K562 (cell line): ENCODE measurements around the gene TCF4. TPM values are rescaled to one million over a fixed set of nuclear protein-coding genes. Genes with fewer than 3 reads are reported as not detected.

Experiments
- ATAC-seq: fragments of 200-7000 bp; cut with Tn5 transposase; 3 replicates; pipeline ENCODE4 v1.9.1; 2020; ENCODE audit warnings: moderate library complexity
- BruUV-seq: library from RNA; stranded (reverse); fragments of 400-500 nt; replicated peaks from 2 replicates; lab custom pipeline; 2021; lab: Mats Ljungman, UMichigan
- CTCF ChIA-PET: fragments of 300-600 bp; formaldehyde crosslinking; extraction: SDS; loops from one replicate; lab custom pipeline; 2021; ENCODE audit warnings: low intra/inter-chr PET ratio; lab: Yijun Ruan, JAX
- POLR2A ChIA-PET: fragments of 300-600, 350-650 bp; sonication (Branson Sonifier 250); formaldehyde crosslinking; extraction: SDS; loops from one replicate; lab custom pipeline; 2021; ENCODE audit warnings: antibody characterized with exemption, inconsistent platforms; lab: Yijun Ruan, JAX
- DNase-seq, 4 experiments: peaks; one replicate each; pipeline versions ENCODE4 v3.0.0 to v3.0.0-alpha.2; 2011 to 2018; ENCODE audit warnings: low spot score in 3 of 4, mixed read lengths in 3 of 4; ENCODE audit errors: extremely low read depth in 1 of 4
- FAIRE-seq: peaks from 2 replicates; lab custom pipeline; 2011; peaks lifted over from hg19 to GRCh38; lab: Jason Lieb, UNC
- H2AFZ ChIP-seq: 2 replicates; pipeline ENCODE4 v1.6.0; 2011; ENCODE audit warnings: low read depth, low read length, control low read depth, inconsistent platforms
- H3K27ac ChIP-seq: fragments of 200-600 bp; 3 replicates; pipeline ENCODE4 v1.8.0; 2011; ENCODE audit warnings: low read depth, mild to moderate bottlenecking, control low read depth, inconsistent platforms, low read length, moderate library complexity, mixed read lengths; ENCODE audit errors: extremely low read depth
- H3K27me3 ChIP-seq, 2 experiments: fragments of 300-600 bp in 1 of 2; 2 replicates in 1 of 2; 3 replicates in 1 of 2; pipeline versions ENCODE4 v1.6.0 to v1.8.0; 2011; ENCODE audit warnings: inconsistent platforms in 2 of 2, low read length in 2 of 2, mild to moderate bottlenecking in 1 of 2, mixed read lengths in 1 of 2, moderate library complexity in 1 of 2; ENCODE audit not compliant: control insufficient read depth in 2 of 2, insufficient read depth in 2 of 2
- H3K36me3 ChIP-seq: fragments of 300-600 bp; 3 replicates; pipeline ENCODE4 v1.8.0; 2011; ENCODE audit warnings: mild to moderate bottlenecking, low read length, inconsistent platforms; ENCODE audit not compliant: control insufficient read depth, insufficient read depth
- H3K4me1 ChIP-seq, 2 experiments: fragments of 200-600 bp in 1 of 2; replicated peaks in 1 of 2; 2 replicates in 1 of 2; 3 replicates in 1 of 2; pipeline versions ENCODE4 v1.5.1 to v1.8.0; 2011; ENCODE audit warnings: inconsistent platforms in 2 of 2, low read length in 2 of 2, mild to moderate bottlenecking in 1 of 2, mixed read lengths in 1 of 2, moderate library complexity in 1 of 2; ENCODE audit not compliant: control insufficient read depth in 2 of 2, insufficient read depth in 2 of 2
- H3K4me2 ChIP-seq: 2 replicates; pipeline ENCODE4 v1.6.1; 2011; ENCODE audit warnings: low read length, control low read depth, inconsistent platforms, mixed read lengths; ENCODE audit not compliant: insufficient read depth
- H3K4me3 ChIP-seq: fragments of 200-600 bp; sonication (generic), shearing (Covaris generic); 2 replicates; pipeline ENCODE4 v1.5.1; 2016; ENCODE audit warnings: control low read depth, inconsistent platforms
- H3K79me2 ChIP-seq: fragments of 200-600 bp; 3 replicates; pipeline ENCODE4 v1.8.0; 2011; ENCODE audit warnings: low read length, inconsistent platforms; ENCODE audit not compliant: control insufficient read depth, insufficient read depth
- H3K9ac ChIP-seq, 2 experiments: 2 replicates each; pipeline versions ENCODE4 v1.6.0 to v1.6.1; 2011; ENCODE audit warnings: low read depth in 2 of 2, low read length in 2 of 2, control low read depth in 1 of 2, inconsistent platforms in 1 of 2, mild to moderate bottlenecking in 1 of 2, mixed read lengths in 1 of 2; ENCODE audit not compliant: insufficient read depth in 1 of 2
- H3K9me1 ChIP-seq: one replicate; pipeline ENCODE4 v1.6.0; 2011; ENCODE audit warnings: inconsistent platforms, mild to moderate bottlenecking, low read length, moderate library complexity; ENCODE audit not compliant: control insufficient read depth, insufficient read depth
- H3K9me3 ChIP-seq: replicated peaks from 2 replicates; pipeline ENCODE4 v1.5.1; 2011; ENCODE audit warnings: low read depth, low read length, inconsistent platforms; ENCODE audit not compliant: control insufficient read depth, insufficient read depth
- H4K20me1 ChIP-seq: replicated peaks from 2 replicates; pipeline ENCODE4 v1.6.1; 2011; ENCODE audit warnings: low read length, inconsistent platforms, mixed read lengths; ENCODE audit not compliant: control insufficient read depth, insufficient read depth
- ATF1 ChIP-seq, 2 experiments: fragments of 450-650 bp in 1 of 2; IDR thresholded peaks; 2 replicates each; pipeline ENCODE4 v1.6.1; 2016; ENCODE audit warnings: missing compliant biosample characterization in 1 of 2, missing genetic modification characterization in 1 of 2
- BDP1 ChIP-seq: IDR thresholded peaks from 3 replicates; pipeline ENCODE4 v1.6.1; 2011; ENCODE audit not compliant: insufficient read length, insufficient read depth
- CBX8 ChIP-seq: fragments of 200-600 bp; sonication (generic); IDR thresholded peaks from 2 replicates; pipeline ENCODE4 v1.6.1; 2012; ENCODE audit warnings: borderline replicate concordance, mixed run types, low read depth, mild to moderate bottlenecking, moderate library complexity, mixed read lengths, low read length, control low read depth, inconsistent platforms; ENCODE audit not compliant: poor library complexity, severe bottlenecking; ENCODE audit errors: extremely low read depth
- COPS2 ChIP-seq: fragments of 450-650 bp; conservative IDR thresholded peaks from 2 replicates; pipeline ENCODE4 v1.6.1; 2016; ENCODE audit warnings: mild to moderate bottlenecking, moderate library complexity
- EZH2 ChIP-seq: IDR thresholded peaks from 2 replicates; pipeline ENCODE4 v1.6.1; 2012; ENCODE audit warnings: low read depth, mild to moderate bottlenecking, inconsistent platforms, low read length, borderline replicate concordance
- RAD21 ChIP-seq, 2 experiments: fragments of 250-450 bp in 1 of 2; fragments of 450-650 bp in 1 of 2; sonication (Bioruptor Pico) in 1 of 2; formaldehyde crosslinking in 1 of 2; IDR thresholded peaks in 1 of 2; conservative IDR thresholded peaks in 1 of 2; 2 replicates each; pipeline versions ENCODE4 v1.4.0 to v1.8.0; 2020 to 2022; ENCODE audit warnings: mild to moderate bottlenecking in 2 of 2, moderate library complexity in 1 of 2
- ZNF217 ChIP-seq: sonication (generic); formaldehyde crosslinking; IDR thresholded peaks from 2 replicates; pipeline ENCODE4 v1.8.0; 2022; ENCODE audit warnings: mild to moderate bottlenecking, missing genetic modification reagents
- ZNF23 ChIP-seq: fragments of 250-450 bp; sonication (Bioruptor Pico); IDR thresholded peaks from 2 replicates; pipeline ENCODE4 v1.4.0; 2020; ENCODE audit warnings: mild to moderate bottlenecking
- ZNF695 ChIP-seq: fragments of 450-650 bp; formaldehyde crosslinking; IDR thresholded peaks from 2 replicates; pipeline ENCODE4 v1.4.0; 2020; ENCODE audit warnings: mild to moderate bottlenecking, moderate library complexity
- ZNF76 ChIP-seq: fragments of 250-450 bp; sonication (Bioruptor Pico); IDR thresholded peaks from 2 replicates; pipeline ENCODE4 v1.4.0; 2020; ENCODE audit warnings: mild to moderate bottlenecking, moderate library complexity, borderline replicate concordance
- WGBS: fragments of 100-300 bp; shearing (Covaris generic); methylation state at CpG from one replicate; pipeline ENCODE4 v1.1.6; 2016; ENCODE audit warnings: low coverage, mixed read lengths; ENCODE audit not compliant: insufficient coverage; ENCODE audit errors: missing lambda C conversion rate; 5-methylcytosine and 5-hydroxymethylcytosine counted together
- in situ Hi-C: fragments of 300-500 bp; cut with MboI; formaldehyde crosslinking; loops from 4 replicates; pipeline ENCODE4 v1.15.0; 2018; ENCODE audit warnings: inconsistent platforms, mixed read lengths
- intact Hi-C: fragments of 100-400 bp; cut with micrococcal nuclease; formaldehyde crosslinking; loops from 2 replicates; pipeline ENCODE4 v1.14.2; 2022
- polyA plus RNA-seq, 8 experiments: library from polyadenylated mRNA; depleted of rRNA in 4 of 8; stranded (reverse) in 5 of 8; unstranded in 3 of 8; fragments of >200 nt; fragmentation: Nextera tagmentation in 2 of 8; fragmentation: Illumina TruSeq in 1 of 8; extraction: Ambion mirVana in 2 of 8; extraction: Trizol in 1 of 8; gene quantifications; 2 replicates each; pipeline versions ENCODE4 v1.2.1 to v1.2.3, GENCODE V29; 2011 to 2014; ENCODE audit warnings: inconsistent platforms in 1 of 8, missing spikeins in 1 of 8
- total RNA-seq, 7 experiments: library from RNA; depleted of rRNA in 6 of 7; stranded (reverse); fragments of >200 nt in 6 of 7; fragmentation: Illumina TruSeq in 2 of 7; extraction: Trizol in 2 of 7; gene quantifications; 2 replicates each; pipeline versions ENCODE4 v1.2.1 to v1.2.3, GENCODE V29; 2011 to 2021; ENCODE audit warnings: low replicate concordance in 1 of 7

The TCF4 gene
- total and polyA plus RNA-seq, 9 of the 15 experiments (the other 6 are each of a cell fraction or from before 2014, with no cell fraction given) = 4.8 to 24.7 (median 15.2) TPM

GRCh38 chr18:55353806-55354205 is 234.2 kb downstream of the TCF4 start (continued):
- no peak for TF ChIP-seq ATF1 (CRISPR knock-in tag; IDR thresholded peaks at IDR 0.05)
- TF ChIP-seq ATF1 (tag; IDR thresholded peaks at IDR 0.05) = no peak
- no peak for TF ChIP-seq ZNF76 (CRISPR knock-in tag)
- no peak for TF ChIP-seq RAD21 (CRISPR knock-in tag; conservative IDR thresholded peaks at IDR 0.05 in 1 of 2, IDR thresholded peaks at IDR 0.05 in 1 of 2)
- no peak for TF ChIP-seq CBX8
- no peak for TF ChIP-seq EZH2
- TF ChIP-seq ZNF695 (CRISPR knock-in tag) = no peak
- TF ChIP-seq ZNF23 = no peak
- TF ChIP-seq BDP1 = no peak

GRCh38 chr18:55353391-55353790 is 234.6 kb downstream of the TCF4 start:
- no peaks in the 10 kb centered on the region for H3K9me1 ChIP-seq
- H3K4me1 ChIP-seq = no peaks in the 10 kb centered on the region
- intact Hi-C loops = no loop called here
- H3K4me3 ChIP-seq = no peak overlapping the region
- H3K79me2 ChIP-seq = no peaks in the 10 kb centered on the region
- H3K27ac ChIP-seq = no peak overlapping the region
- FAIRE-seq (no peak), ATAC-seq (no peak), DNase-seq (no peak)
- ChIA-PET CTCF (no interaction called here), POLR2A (no interaction called here)
- no peaks in the 10 kb centered on the region for H3K27me3 ChIP-seq
- no peak overlapping the region for H2AFZ ChIP-seq
- BruUV-seq = no TSS peak
- H3K4me2 ChIP-seq = no peak overlapping the region
- H3K9me3 ChIP-seq = no peaks in the 10 kb centered on the region
- H3K9ac ChIP-seq = no peak overlapping the region
- H3K36me3 ChIP-seq = no peaks in the 10 kb centered on the region
- no peaks in the 10 kb centered on the region for H4K20me1 ChIP-seq
- TF ChIP-seq ZNF217 = no peak
- no peak for TF ChIP-seq COPS2
- 69% methylated on average over 3 of the region's 3 CpGs for WGBS
- in situ Hi-C loops = no loop called here
